ENCODE measurements around the gene CKS2. TPM values are rescaled to one million over a fixed set of nuclear protein-coding genes. Genes with fewer than 3 reads are reported as not detected.
"Not testable (repeated sequence)": the region's sequence is repeated elsewhere in the genome, so short reads cannot be mapped to it uniquely, and the experiment has no call there.

CKS2 gene
- total RNA-seq, 4 donors from 2014 or later, result 4.2 to 57.0 (median 19.1) TPM

GRCh38 chr9:89284076-89284475 lies 26.9 kb upstream of the CKS2 start:
- TF ChIP-seq, protein P1, sequence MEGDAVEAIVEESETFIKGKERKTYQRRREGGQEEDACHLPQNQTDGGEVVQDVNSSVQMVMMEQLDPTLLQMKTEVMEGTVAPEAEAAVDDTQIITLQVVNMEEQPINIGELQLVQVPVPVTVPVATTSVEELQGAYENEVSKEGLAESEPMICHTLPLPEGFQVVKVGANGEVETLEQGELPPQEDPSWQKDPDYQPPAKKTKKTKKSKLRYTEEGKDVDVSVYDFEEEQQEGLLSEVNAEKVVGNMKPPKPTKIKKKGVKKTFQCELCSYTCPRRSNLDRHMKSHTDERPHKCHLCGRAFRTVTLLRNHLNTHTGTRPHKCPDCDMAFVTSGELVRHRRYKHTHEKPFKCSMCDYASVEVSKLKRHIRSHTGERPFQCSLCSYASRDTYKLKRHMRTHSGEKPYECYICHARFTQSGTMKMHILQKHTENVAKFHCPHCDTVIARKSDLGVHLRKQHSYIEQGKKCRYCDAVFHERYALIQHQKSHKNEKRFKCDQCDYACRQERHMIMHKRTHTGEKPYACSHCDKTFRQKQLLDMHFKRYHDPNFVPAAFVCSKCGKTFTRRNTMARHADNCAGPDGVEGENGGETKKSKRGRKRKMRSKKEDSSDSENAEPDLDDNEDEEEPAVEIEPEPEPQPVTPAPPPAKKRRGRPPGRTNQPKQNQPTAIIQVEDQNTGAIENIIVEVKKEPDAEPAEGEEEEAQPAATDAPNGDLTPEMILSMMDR (IDR thresholded peaks at IDR 0.05), result no peak
- no peak for TF ChIP-seq POLR2A (IDR thresholded peaks at IDR 0.05)
- no peak for DNase-seq
- H3K4me1 ChIP-seq, result peaks cover 0 to 6% of the 10 kb centered on the region in 2 donors
- no peaks in the 10 kb centered on the region for H3K27me3 ChIP-seq
- no peak overlapping the region for H3K4me3 ChIP-seq
- no peaks in the 10 kb centered on the region for H3K9me3 ChIP-seq
- H3K27ac ChIP-seq, result no peak overlapping the region
- intact Hi-C loops (cut with DNase I; ENCODE audit: low total_unique reads), result no loop called here
- H3K36me3 ChIP-seq, result no peaks in the 10 kb centered on the region

DNA sequence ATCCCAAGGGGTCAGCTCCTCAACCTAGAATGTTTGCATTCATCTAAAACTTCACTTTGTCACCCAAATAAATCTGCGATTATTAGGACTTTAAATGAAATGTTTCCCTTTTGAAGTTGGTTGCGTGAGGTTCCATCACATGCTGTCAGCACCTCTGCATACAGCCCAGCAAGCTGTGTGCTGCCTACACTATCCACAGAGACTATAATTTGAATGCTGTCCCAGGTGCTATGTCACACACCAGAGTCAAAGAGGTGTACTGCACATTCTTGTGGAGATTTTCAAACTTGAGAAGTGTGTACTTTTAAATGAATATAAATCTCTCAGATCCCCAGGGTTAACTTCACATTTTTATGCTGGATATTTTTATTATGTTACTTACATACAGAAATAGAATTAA lies 19.3 kb upstream of the CKS2 start:
- no peaks in the 10 kb centered on the region for H3K36me3 ChIP-seq
- intact Hi-C loops (cut with DNase I; ENCODE audit: low total_unique reads), result no loop called here
- no peak overlapping the region for H3K4me3 ChIP-seq
- no peaks in the 10 kb centered on the region for H3K27me3 ChIP-seq
- no peak for DNase-seq
- H3K27ac ChIP-seq, result no peak overlapping the region
- no peaks in the 10 kb centered on the region for H3K4me1 ChIP-seq
- H3K9me3 ChIP-seq, result no peaks in the 10 kb centered on the region
- TF ChIP-seq, protein P1 (IDR thresholded peaks at IDR 0.05), result no peak
- TF ChIP-seq POLR2A (IDR thresholded peaks at IDR 0.05), result no peak

DNA sequence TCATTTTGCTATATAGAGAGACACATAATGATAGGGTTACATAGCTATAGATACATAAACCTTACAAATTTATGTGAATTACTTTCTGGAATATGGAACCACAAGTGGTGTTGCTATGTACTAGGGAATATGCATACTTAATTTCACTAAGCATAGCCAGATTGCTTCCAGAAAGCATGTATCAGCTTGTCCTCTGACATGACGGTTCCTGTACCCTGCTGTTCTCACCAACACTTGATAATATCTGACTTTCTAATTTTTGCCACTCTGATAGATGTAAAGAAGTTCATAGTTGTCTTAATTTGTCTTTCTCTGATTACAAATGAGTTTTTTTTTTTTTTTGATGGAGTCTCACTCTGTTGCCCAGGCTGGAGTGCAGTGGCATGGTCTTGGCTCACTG lies 18.0 kb upstream of the CKS2 start:
- TF ChIP-seq, protein P1 (IDR thresholded peaks at IDR 0.05), result no peak
- TF ChIP-seq POLR2A (IDR thresholded peaks at IDR 0.05), result no peak
- H3K27me3 ChIP-seq, result no peaks in the 10 kb centered on the region
- no peak overlapping the region for H3K4me3 ChIP-seq
- no peaks in the 10 kb centered on the region for H3K9me3 ChIP-seq
- no peak for DNase-seq
- no peak overlapping the region for H3K27ac ChIP-seq
- no peaks in the 10 kb centered on the region for H3K36me3 ChIP-seq
- no peaks in the 10 kb centered on the region for H3K4me1 ChIP-seq
- intact Hi-C loops (cut with DNase I; ENCODE audit: low total_unique reads), result no loop called here

DNA sequence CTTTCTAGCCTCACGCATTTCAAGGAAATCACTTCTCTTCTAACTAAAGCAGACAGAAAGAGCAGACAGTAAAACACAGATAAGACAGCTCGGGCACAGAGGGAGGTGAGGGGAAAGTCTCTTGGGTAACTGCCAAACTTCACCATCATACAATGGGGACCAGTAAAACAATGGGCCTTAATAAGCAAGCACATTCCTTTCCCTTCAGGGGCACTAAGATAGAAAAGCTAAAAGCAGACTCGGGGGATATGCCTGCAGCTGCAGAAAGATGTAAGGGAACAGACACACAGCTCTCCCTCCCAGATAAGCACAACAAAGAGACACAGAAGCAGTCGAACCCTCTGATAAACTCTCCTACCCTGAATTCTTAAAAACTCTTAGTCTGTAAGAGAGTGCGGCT lies 15.6 kb upstream of the CKS2 start:
- H3K9me3 ChIP-seq, result no peaks in the 10 kb centered on the region
- intact Hi-C loops (cut with DNase I; ENCODE audit: low total_unique reads), result no loop called here
- no peaks in the 10 kb centered on the region for H3K36me3 ChIP-seq
- H3K4me3 ChIP-seq, result no peak overlapping the region
- TF ChIP-seq, protein P1 (IDR thresholded peaks at IDR 0.05), result no peak
- TF ChIP-seq POLR2A (IDR thresholded peaks at IDR 0.05), result no peak
- no peak for DNase-seq
- H3K27ac ChIP-seq, result no peak overlapping the region
- no peaks in the 10 kb centered on the region for H3K27me3 ChIP-seq
- no peaks in the 10 kb centered on the region for H3K4me1 ChIP-seq

GRCh38 chr9:89301996-89302395 lies 9.0 kb upstream of the CKS2 start:
- H3K27ac ChIP-seq; intact Hi-C loops (cut with DNase I; ENCODE audit: low total_unique reads); H3K4me1 ChIP-seq; H3K4me3 ChIP-seq; H3K9me3 ChIP-seq; H3K27me3 ChIP-seq; DNase-seq; H3K36me3 ChIP-seq: not testable (repeated sequence)

Data from uterus (tissue), 4 donors.